HepG2 (cell line): ENCODE data around the gene MRPL34. TPM values are rescaled to one million over a fixed set of nuclear protein-coding genes. Genes with fewer than 3 reads are reported as not detected.
A peak's percentile ranks its signal among the peaks of the same experiment; 100 is the strongest.

Source experiments
- ARID5B ChIP-seq: IDR thresholded peaks from 2 replicates; pipeline ENCODE4 v1.4.0; 2020; ENCODE audit warnings: mild to moderate bottlenecking, missing genetic modification reagents
- BRCA1 ChIP-seq: sonication (generic); formaldehyde crosslinking; IDR thresholded peaks from 2 replicates; pipeline ENCODE4 v1.4.0; 2020; ENCODE audit warnings: missing genetic modification reagents
- DBP ChIP-seq: sonication (generic); formaldehyde crosslinking; IDR thresholded peaks from 2 replicates; pipeline ENCODE4 v1.4.0; 2020; ENCODE audit warnings: missing genetic modification reagents; ENCODE audit errors: not compliant biosample characterization
- KDM5B ChIP-seq: sonication (generic); formaldehyde crosslinking; IDR thresholded peaks from 2 replicates; pipeline ENCODE4 v1.4.0; 2020; ENCODE audit warnings: missing genetic modification reagents, mild to moderate bottlenecking, borderline replicate concordance
- RCOR2 ChIP-seq: IDR thresholded peaks from 2 replicates; pipeline ENCODE4 v1.6.1; 2016; ENCODE audit warnings: missing biosample characterization, missing genetic modification reagents
- SSRP1 ChIP-seq: IDR thresholded peaks from 2 replicates; pipeline ENCODE4 v1.6.1; 2016; ENCODE audit warnings: control low read depth
- ZBTB2 ChIP-seq: sonication (generic); formaldehyde crosslinking; IDR thresholded peaks from 2 replicates; pipeline ENCODE4 v1.8.0; 2022; ENCODE audit warnings: low read depth, missing genetic modification reagents
- ZBTB42 ChIP-seq: sonication (generic); formaldehyde crosslinking; IDR thresholded peaks from 2 replicates; pipeline ENCODE4 v1.5.0; 2020; ENCODE audit warnings: mild to moderate bottlenecking, missing genetic modification reagents
- ZHX2 ChIP-seq, 2 experiments: sonication (generic) in 1 of 2; formaldehyde crosslinking in 1 of 2; IDR thresholded peaks; 2 replicates each; pipeline versions ENCODE4 v1.6.1 to v1.9.0; 2014 to 2022; ENCODE audit warnings: antibody characterized with exemption in 1 of 2, borderline replicate concordance in 1 of 2, inconsistent platforms in 1 of 2, low read depth in 1 of 2, missing genetic modification reagents in 1 of 2
- ZNF10 ChIP-seq: sonication (generic); formaldehyde crosslinking; IDR thresholded peaks from 2 replicates; pipeline ENCODE4 v1.4.0; 2020; ENCODE audit warnings: mild to moderate bottlenecking, low read depth, missing genetic modification reagents, borderline replicate concordance
- ZNF281 ChIP-seq: sonication (generic); formaldehyde crosslinking; IDR thresholded peaks from 2 replicates; pipeline ENCODE4 v1.4.0; 2020; ENCODE audit warnings: missing genetic modification reagents, borderline replicate concordance
- ZNF292 ChIP-seq: sonication (generic); formaldehyde crosslinking; IDR thresholded peaks from 2 replicates; pipeline ENCODE4 v1.8.1; 2022; ENCODE audit warnings: mild to moderate bottlenecking, low read depth, missing genetic modification reagents, borderline replicate concordance
- ZNF562 ChIP-seq: sonication (generic); formaldehyde crosslinking; IDR thresholded peaks from 2 replicates; pipeline ENCODE4 v1.8.0; 2022; ENCODE audit warnings: missing genetic modification reagents, borderline replicate concordance
- ZNF768 ChIP-seq: sonication (generic); formaldehyde crosslinking; IDR thresholded peaks from 2 replicates; pipeline ENCODE4 v1.4.0; 2020; ENCODE audit warnings: missing genetic modification reagents
- polyA plus RNA-seq, 8 experiments: library from polyadenylated mRNA; depleted of rRNA in 3 of 8; stranded (reverse) in 7 of 8; unstranded in 1 of 8; fragments of >200 nt; fragmentation: Illumina TruSeq in 4 of 8; extraction: Trizol in 4 of 8; gene quantifications; 2 replicates each; pipeline versions ENCODE4 v1.2.1 to v1.2.3, GENCODE V29; 2011 to 2016; ENCODE audit warnings: low read depth in 4 of 8, missing spikeins in 1 of 8, mixed read lengths in 1 of 8; ENCODE audit not compliant: insufficient read depth in 1 of 8
- total RNA-seq, 5 experiments: library from RNA; depleted of rRNA; stranded (reverse); fragments of >200 nt; fragmentation: Illumina TruSeq; extraction: Trizol; gene quantifications; 2 replicates each; pipeline ENCODE4 v1.2.3, GENCODE V29; 2016; ENCODE audit warnings: low read depth in 1 of 5

MRPL34 gene
- total and polyA plus RNA-seq, 2 of the 13 experiments (the other 11 are each of a cell fraction or from before 2014, with no cell fraction given), result 74.0 to 77.3 TPM

- TF ChIP-seq ARID5B (CRISPR knock-in tag) (0 out of 2 replicates have a peak, but pooled peaks have one; percentile 72), ZBTB2 (CRISPR knock-in tag) (peak; percentile 18; the same call in 1 of the 2 replicates), SSRP1 (CRISPR knock-in tag) (no peak), ZNF562 (CRISPR knock-in tag) (no peak), ZBTB42 (CRISPR knock-in tag) (peak; percentile 98), RCOR2 (CRISPR knock-in tag) (peak; percentile 67; the same call in 1 of the 2 replicates), ZHX2 (IDR thresholded peaks at IDR 0.05; ENCODE audit: low read depth) (no peak), ZHX2 (CRISPR knock-in tag; IDR thresholded peaks at IDR 0.05; ENCODE audit: borderline replicate concordance) (no peak), ZNF292 (CRISPR knock-in tag) (peak; percentile 4; the same call in 1 of the 2 replicates), BRCA1 (no peak), DBP (no peak), KDM5B (CRISPR knock-in tag) (peak; percentile 17; the same call in 1 of the 2 replicates), ZNF281 (CRISPR knock-in tag) (peak; percentile 36; the same call in 1 of the 2 replicates), ZNF10 (no peak), ZNF768 (CRISPR knock-in tag) (peak; percentile 99)
These were observed 506 bp upstream of the MRPL34 start (continued) for GRCh38 chr19:17305216-17305516.
